Vein endothelial cell (primary cell): Measurements from ENCODE around the gene CCDC160. TPM values are rescaled to one million over a fixed set of nuclear protein-coding genes. Genes with fewer than 3 reads are reported as not detected.

ENCODE experiments used
- total RNA-seq: library from RNA; depleted of rRNA; stranded (reverse); fragments of >200 nt; gene quantifications from 2 replicates; pipeline ENCODE4 v1.2.3, GENCODE V29; 2012

The CCDC160 gene
- not detected in 2 replicates for total RNA-seq

DNA sequence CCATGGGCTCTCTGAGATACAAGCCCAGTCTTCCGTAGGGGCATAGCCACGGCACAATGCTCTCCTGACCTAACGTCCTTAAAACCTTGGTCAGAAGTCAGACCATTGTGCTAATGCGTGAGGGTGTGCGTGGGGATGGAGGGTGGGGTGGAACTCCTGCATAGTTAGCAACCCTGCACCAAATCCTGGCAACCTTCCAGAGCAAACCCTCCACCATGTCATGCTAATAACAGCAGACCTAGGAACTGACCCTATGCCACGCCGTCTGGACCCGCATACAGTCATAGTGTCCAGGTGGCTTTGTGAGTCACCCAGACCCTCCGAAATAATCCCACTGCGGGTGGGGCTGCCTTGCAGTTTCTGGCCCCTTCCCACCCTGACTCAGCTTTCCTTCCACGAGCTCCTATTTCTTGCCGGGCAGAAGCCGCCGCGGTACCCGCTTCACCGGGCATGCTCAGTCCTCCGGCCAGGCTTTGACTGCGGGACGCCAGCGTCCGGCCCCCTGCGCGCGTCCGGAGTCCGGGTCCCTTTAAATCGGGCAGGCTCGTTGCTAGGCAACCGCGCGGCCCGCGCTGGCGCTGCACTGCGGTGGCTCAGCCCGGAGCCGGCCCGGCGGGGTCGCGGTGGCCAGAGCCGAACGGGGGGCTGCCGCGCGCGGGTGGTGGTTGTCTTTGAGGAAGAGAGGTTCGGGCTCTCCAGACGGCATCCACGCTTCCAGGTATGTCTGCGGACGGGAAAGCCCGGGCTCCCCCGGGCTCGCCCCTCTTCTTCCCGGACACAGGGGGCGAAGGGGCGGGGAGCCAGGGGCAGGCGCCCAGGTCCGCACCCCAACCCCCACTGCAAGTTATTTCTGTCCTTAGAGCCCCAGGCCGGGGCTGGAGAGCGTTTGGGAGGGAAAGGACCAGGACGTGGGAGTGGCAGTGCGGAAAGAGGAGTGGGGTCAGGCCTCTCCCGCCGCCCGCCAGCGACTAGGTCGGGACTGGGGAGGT, at the start of gene CCDC160:
Gene CCDC160 (plus strand): TSS at position 557 of the 989 bp plus-strand sequence. CDS start 7,619 bp downstream, outside the sequence.

Other genes with a start within 250 kb of the CCDC160 start
- 32.0 and 40.2 TPM in 2 replicates for gene PHF6, start 136.1 kb downstream of the CCDC160 start, total RNA-seq
- gene HPRT1, start 223.0 kb downstream of the CCDC160 start, total RNA-seq: 7.5 and 8.1 TPM in 2 replicates